Measurements from ENCODE around the gene POLR2L.

The POLR2L gene

GRCh38 chr11:832529-833113 is 9.7 kb downstream of the POLR2L start, which contains the start of gene CD151:
Gene CD151 (plus strand): TSS chr11:832952. CDS start chr11:836070, 3,118 bp downstream.
- peak; percentile 94 for DNase-seq (ENCODE audit: low spot score)
- no peak for TF ChIP-seq CTCF (IDR thresholded peaks at IDR 0.05; ENCODE audit: extremely low read depth, missing control alignments)

GRCh38 chr11:831961-832528 is 10.3 kb downstream of the POLR2L start:
- DNase-seq (ENCODE audit: low spot score), result no peak
- no peak for TF ChIP-seq CTCF (IDR thresholded peaks at IDR 0.05; ENCODE audit: extremely low read depth, missing control alignments)

- no peak for DNase-seq (ENCODE audit: low spot score)
- TF ChIP-seq CTCF (IDR thresholded peaks at IDR 0.05; ENCODE audit: extremely low read depth, missing control alignments), result no peak
Measured at GRCh38 chr11:831118-831864, 11.0 kb downstream of the POLR2L start.

GRCh38 chr11:830295-831117 is 11.8 kb downstream of the POLR2L start:
- TF ChIP-seq CTCF (IDR thresholded peaks at IDR 0.05; ENCODE audit: extremely low read depth, missing control alignments), result no peak
- peak; percentile 89 for DNase-seq (ENCODE audit: low spot score)

GRCh38 chr11:829847-830294 is 12.5 kb downstream of the POLR2L start:
- TF ChIP-seq CTCF (IDR thresholded peaks at IDR 0.05; ENCODE audit: extremely low read depth, missing control alignments), result no peak
- DNase-seq (ENCODE audit: low spot score), result no peak

- no peak for DNase-seq (ENCODE audit: low spot score)
- TF ChIP-seq CTCF (IDR thresholded peaks at IDR 0.05; ENCODE audit: extremely low read depth, missing control alignments), result no peak
Measured at GRCh38 chr11:829176-829846, 13.0 kb downstream of the POLR2L start.
